Peyer's patch (tissue), 4 donors: ENCODE results near the gene CAGE1. TPM values are rescaled to one million over a fixed set of nuclear protein-coding genes. Genes with fewer than 3 reads are reported as not detected.
A peak's percentile ranks its signal among the peaks of the same experiment; 100 is the strongest.

ENCODE experiments used
- DNase-seq, 3 donors: peaks; one replicate each; pipeline ENCODE4 v3.0.0-alpha.2; 2017 to 2019
- H3K27ac ChIP-seq, 4 donors: fragments of 200-600 bp; sonication (generic); one replicate each; pipeline ENCODE4 v1.5.1; 2016 to 2019
- H3K27me3 ChIP-seq, 2 donors: fragments of 200-600 bp; sonication (generic); one replicate each; pipeline ENCODE4 v1.5.1; 2019
- H3K36me3 ChIP-seq, 3 donors: fragments of 200-600 bp; sonication (generic); one replicate each; pipeline ENCODE4 v1.5.1; 2016 to 2019
- H3K4me1 ChIP-seq, 4 donors: fragments of 200-600 bp; sonication (generic); one replicate each; pipeline ENCODE4 v1.5.1; 2016 to 2019
- H3K4me3 ChIP-seq, 4 donors: fragments of 200-600 bp; sonication (generic); 1 replicate in 3 of 4; 2 replicates in 1 of 4; pipeline ENCODE4 v1.5.1; 2016 to 2019; ENCODE audit warnings: mild to moderate bottlenecking in 1 of 4
- H3K9me3 ChIP-seq, 4 donors: fragments of 200-600 bp; sonication (generic); one replicate each; pipeline ENCODE4 v1.5.1; 2016 to 2019; ENCODE audit warnings: mild to moderate bottlenecking in 1 of 4
- CTCF ChIP-seq, 6 experiments: fragments of 450-650 bp in 4 of 6; fragments of 200-600 bp in 2 of 6; sonication (generic) in 1 of 6; IDR thresholded peaks; one replicate each; pipeline ENCODE4 v1.5.1; 2017 to 2019; ENCODE audit warnings: antibody characterized with exemption in 6 of 6, mild to moderate bottlenecking in 3 of 6, moderate library complexity in 1 of 6
- POLR2A ChIP-seq, 2 donors: fragments of 450-650 bp; IDR thresholded peaks; one replicate each; pipeline ENCODE4 v1.5.1; 2017; ENCODE audit warnings: antibody characterized with exemption in 2 of 2, mild to moderate bottlenecking in 2 of 2, moderate library complexity in 2 of 2
- total RNA-seq, 4 donors: library from RNA; depleted of rRNA; stranded (reverse); fragments of >200 nt; gene quantifications; one replicate each; pipeline ENCODE4 v1.1.0, GENCODE V29; 2016

The CAGE1 gene
- total RNA-seq, 4 donors from 2014 or later = not detected

- H3K27ac ChIP-seq = no peak overlapping the region
- H3K9me3 ChIP-seq = no peaks in the 10 kb centered on the region
- TF ChIP-seq POLR2A (IDR thresholded peaks at IDR 0.05) = no peak
- no peak for TF ChIP-seq CTCF (IDR thresholded peaks at IDR 0.05)
- DNase-seq = no peak
- peaks cover 0 to 9% (median 0%) of the 10 kb centered on the region in 4 donors for H3K4me1 ChIP-seq
- no peaks in the 10 kb centered on the region for H3K27me3 ChIP-seq
- H3K36me3 ChIP-seq = peaks cover 0 to 72% (median 0%) of the 10 kb centered on the region in 3 donors
- H3K4me3 ChIP-seq = no peak overlapping the region
Observed at GRCh38 chr6:7409740-7410139, 20.2 kb upstream of the CAGE1 start.

GRCh38 chr6:7406743-7407142, 17.2 kb upstream of the CAGE1 start:
- Histone ChIP-seq H3K4me1 (no peaks in the 10 kb centered on the region), H3K27me3 (no peaks in the 10 kb centered on the region), H3K36me3 (peaks cover 0 to 83% (median 0%) of the 10 kb centered on the region in 3 donors), H3K27ac (no peak overlapping the region), H3K4me3 (no peak overlapping the region), H3K9me3 (no peaks in the 10 kb centered on the region)
- TF ChIP-seq POLR2A (IDR thresholded peaks at IDR 0.05) (no peak), CTCF (IDR thresholded peaks at IDR 0.05) (no peak)
- DNase-seq = no peak

GRCh38 chr6:7404546-7404945, 15.0 kb upstream of the CAGE1 start:
- Histone ChIP-seq H3K36me3 (peaks cover 0 to 81% (median 0%) of the 10 kb centered on the region in 3 donors), H3K4me1 (no peaks in the 10 kb centered on the region), H3K27me3 (no peaks in the 10 kb centered on the region), H3K27ac (no peak overlapping the region), H3K4me3 (no peak overlapping the region), H3K9me3 (no peaks in the 10 kb centered on the region)
- TF ChIP-seq POLR2A (IDR thresholded peaks at IDR 0.05) (no peak), CTCF (IDR thresholded peaks at IDR 0.05) (no peak)
- DNase-seq = no peak

GRCh38 chr6:7402716-7403115, 13.2 kb upstream of the CAGE1 start:
- Histone ChIP-seq H3K36me3 (peaks cover 0 to 90% (median 0%) of the 10 kb centered on the region in 3 donors), H3K27ac (no peak overlapping the region), H3K4me3 (no peak overlapping the region), H3K9me3 (no peaks in the 10 kb centered on the region), H3K4me1 (no peaks in the 10 kb centered on the region), H3K27me3 (no peaks in the 10 kb centered on the region)
- TF ChIP-seq CTCF (IDR thresholded peaks at IDR 0.05) = no peak
- no peak for TF ChIP-seq POLR2A (IDR thresholded peaks at IDR 0.05)
- no peak for DNase-seq

GRCh38 chr6:7401075-7401474, 11.5 kb upstream of the CAGE1 start:
- no peak for TF ChIP-seq POLR2A (IDR thresholded peaks at IDR 0.05)
- no peak for TF ChIP-seq CTCF (IDR thresholded peaks at IDR 0.05)
- peaks cover 0 to 89% (median 0%) of the 10 kb centered on the region in 3 donors for H3K36me3 ChIP-seq
- H3K27ac ChIP-seq = no peak overlapping the region
- no peaks in the 10 kb centered on the region for H3K9me3 ChIP-seq
- no peak overlapping the region for H3K4me3 ChIP-seq
- H3K4me1 ChIP-seq = no peaks in the 10 kb centered on the region
- no peak for DNase-seq
- H3K27me3 ChIP-seq = no peaks in the 10 kb centered on the region

- Histone ChIP-seq H3K27ac (no peak overlapping the region), H3K36me3 (peaks cover 0 to 40% (median 0%) of the 10 kb centered on the region in 3 donors), H3K4me3 (no peak overlapping the region), H3K9me3 (no peaks in the 10 kb centered on the region), H3K4me1 (peaks cover 0 to 32% (median 5%) of the 10 kb centered on the region in 4 donors), H3K27me3 (no peaks in the 10 kb centered on the region)
- TF ChIP-seq CTCF (IDR thresholded peaks at IDR 0.05) (no peak), POLR2A (IDR thresholded peaks at IDR 0.05) (no peak)
- DNase-seq = peak in 1 of 3 donors; percentile 52
Observed at GRCh38 chr6:7392402-7392801, 2.9 kb upstream of the CAGE1 start.
